HepG2 (cell line): ENCODE measurements around the gene TMEM14C. TPM values are rescaled to one million over a fixed set of nuclear protein-coding genes. Genes with fewer than 3 reads are reported as not detected.

Experiments
- ARNT ChIP-seq: fragments of 450-650 bp; IDR thresholded peaks from 2 replicates; pipeline ENCODE4 v1.6.1; 2017
- ARNTL ChIP-seq: sonication (generic); formaldehyde crosslinking; IDR thresholded peaks from 2 replicates; pipeline ENCODE4 v1.4.0; 2020; ENCODE audit warnings: mild to moderate bottlenecking, missing genetic modification reagents
- DR1 ChIP-seq: sonication (generic); formaldehyde crosslinking; IDR thresholded peaks from 2 replicates; pipeline ENCODE4 v1.8.0; 2021; ENCODE audit warnings: mild to moderate bottlenecking, missing genetic modification reagents, inconsistent platforms
- E2F1 ChIP-seq: sonication (generic); formaldehyde crosslinking; IDR thresholded peaks from 2 replicates; pipeline ENCODE4 v1.5.0; 2020; ENCODE audit warnings: missing genetic modification reagents
- FOXJ3 ChIP-seq: sonication (generic); formaldehyde crosslinking; IDR thresholded peaks from 2 replicates; pipeline ENCODE4 v1.4.0; 2020; ENCODE audit warnings: missing genetic modification reagents, mild to moderate bottlenecking, borderline replicate concordance
- FOXK1 ChIP-seq: sonication (generic); formaldehyde crosslinking; IDR thresholded peaks from 2 replicates; pipeline ENCODE4 v1.4.0; 2020; ENCODE audit warnings: low read depth, missing genetic modification reagents, borderline replicate concordance
- FOXO1 ChIP-seq: sonication (generic); formaldehyde crosslinking; IDR thresholded peaks from 2 replicates; pipeline ENCODE4 v1.4.0; 2020; ENCODE audit warnings: missing genetic modification reagents
- HNF4A ChIP-seq: sonication (generic); formaldehyde crosslinking; IDR thresholded peaks from 2 replicates; pipeline ENCODE4 v1.4.0; 2020; ENCODE audit warnings: missing genetic modification reagents
- MBNL3 ChIP-seq: fragments of 250-450 bp; sonication (Bioruptor Pico); conservative IDR thresholded peaks from 2 replicates; pipeline ENCODE4 v1.8.0; 2022; ENCODE audit warnings: mild to moderate bottlenecking, inconsistent platforms
- MXD4 ChIP-seq: IDR thresholded peaks from 2 replicates; pipeline ENCODE4 v1.6.1; 2016; ENCODE audit warnings: mild to moderate bottlenecking, missing biosample characterization, missing genetic modification reagents
- NFE2L2 ChIP-seq: fragments of 150-350 bp; IDR thresholded peaks from 2 replicates; pipeline ENCODE4 v1.6.1; 2014; ENCODE audit warnings: low read length
- PAX8 ChIP-seq: sonication (generic); formaldehyde crosslinking; IDR thresholded peaks from 2 replicates; pipeline ENCODE4 v1.8.0; 2022; ENCODE audit warnings: mild to moderate bottlenecking, missing genetic modification reagents, borderline replicate concordance
- REXO4 ChIP-seq: sonication (generic); formaldehyde crosslinking; IDR thresholded peaks from 2 replicates; pipeline ENCODE4 v1.8.0; 2022; ENCODE audit warnings: missing genetic modification reagents, mild to moderate bottlenecking, borderline replicate concordance
- SIN3A ChIP-seq: IDR thresholded peaks from 2 replicates; pipeline ENCODE4 v1.6.1; 2011; ENCODE audit warnings: low read depth, mild to moderate bottlenecking, control low read depth, low read length, borderline replicate concordance
- TCF12 ChIP-seq, 2 experiments: fragments of 450-650 bp in 1 of 2; sonication (generic) in 1 of 2; formaldehyde crosslinking in 1 of 2; IDR thresholded peaks; 2 replicates each; pipeline versions ENCODE4 v1.6.1 to v1.8.0; 2017 to 2022; ENCODE audit warnings: antibody characterized with exemption in 1 of 2, mild to moderate bottlenecking in 1 of 2, missing genetic modification reagents in 1 of 2, moderate library complexity in 1 of 2
- ZBTB1 ChIP-seq: sonication (generic); formaldehyde crosslinking; IDR thresholded peaks from 2 replicates; pipeline ENCODE4 v1.4.0; 2020; ENCODE audit warnings: missing genetic modification reagents, borderline replicate concordance
- ZNF276 ChIP-seq: sonication (generic); formaldehyde crosslinking; IDR thresholded peaks from 2 replicates; pipeline ENCODE4 v1.4.0; 2020; ENCODE audit warnings: mild to moderate bottlenecking, low read depth, missing genetic modification reagents
- ZNF292 ChIP-seq: sonication (generic); formaldehyde crosslinking; IDR thresholded peaks from 2 replicates; pipeline ENCODE4 v1.8.1; 2022; ENCODE audit warnings: mild to moderate bottlenecking, low read depth, missing genetic modification reagents, borderline replicate concordance
- ZNF501 ChIP-seq: sonication (generic); formaldehyde crosslinking; IDR thresholded peaks from 2 replicates; pipeline ENCODE4 v1.5.1; 2020; ENCODE audit warnings: mild to moderate bottlenecking, moderate library complexity, missing genetic modification reagents
- ZNF883 ChIP-seq: sonication (generic); formaldehyde crosslinking; IDR thresholded peaks from 2 replicates; pipeline ENCODE4 v1.5.1; 2020; ENCODE audit warnings: mild to moderate bottlenecking, missing genetic modification reagents; ENCODE audit errors: not compliant biosample characterization
- ZSCAN20 ChIP-seq: sonication (generic); formaldehyde crosslinking; IDR thresholded peaks from 2 replicates; pipeline ENCODE4 v1.4.0; 2020; ENCODE audit warnings: missing genetic modification reagents, mild to moderate bottlenecking, borderline replicate concordance
- polyA plus RNA-seq, 8 experiments: library from polyadenylated mRNA; depleted of rRNA in 3 of 8; stranded (reverse) in 7 of 8; unstranded in 1 of 8; fragments of >200 nt; fragmentation: Illumina TruSeq in 4 of 8; extraction: Trizol in 4 of 8; gene quantifications; 2 replicates each; pipeline versions ENCODE4 v1.2.1 to v1.2.3, GENCODE V29; 2011 to 2016; ENCODE audit warnings: low read depth in 4 of 8, missing spikeins in 1 of 8, mixed read lengths in 1 of 8; ENCODE audit not compliant: insufficient read depth in 1 of 8
- total RNA-seq, 5 experiments: library from RNA; depleted of rRNA; stranded (reverse); fragments of >200 nt; fragmentation: Illumina TruSeq; extraction: Trizol; gene quantifications; 2 replicates each; pipeline ENCODE4 v1.2.3, GENCODE V29; 2016; ENCODE audit warnings: low read depth in 1 of 5
- TF ChIP-seq, protein P1 (sequence below): sonication (generic); formaldehyde crosslinking; IDR thresholded peaks from 2 replicates; pipeline ENCODE4 v1.5.0; 2020; ENCODE audit warnings: mild to moderate bottlenecking, missing genetic modification reagents, borderline replicate concordance

TMEM14C gene
- total and polyA plus RNA-seq, 2 of the 13 experiments (the other 11 are each of a cell fraction or from before 2014, with no cell fraction given), result 184 TPM

DNA sequence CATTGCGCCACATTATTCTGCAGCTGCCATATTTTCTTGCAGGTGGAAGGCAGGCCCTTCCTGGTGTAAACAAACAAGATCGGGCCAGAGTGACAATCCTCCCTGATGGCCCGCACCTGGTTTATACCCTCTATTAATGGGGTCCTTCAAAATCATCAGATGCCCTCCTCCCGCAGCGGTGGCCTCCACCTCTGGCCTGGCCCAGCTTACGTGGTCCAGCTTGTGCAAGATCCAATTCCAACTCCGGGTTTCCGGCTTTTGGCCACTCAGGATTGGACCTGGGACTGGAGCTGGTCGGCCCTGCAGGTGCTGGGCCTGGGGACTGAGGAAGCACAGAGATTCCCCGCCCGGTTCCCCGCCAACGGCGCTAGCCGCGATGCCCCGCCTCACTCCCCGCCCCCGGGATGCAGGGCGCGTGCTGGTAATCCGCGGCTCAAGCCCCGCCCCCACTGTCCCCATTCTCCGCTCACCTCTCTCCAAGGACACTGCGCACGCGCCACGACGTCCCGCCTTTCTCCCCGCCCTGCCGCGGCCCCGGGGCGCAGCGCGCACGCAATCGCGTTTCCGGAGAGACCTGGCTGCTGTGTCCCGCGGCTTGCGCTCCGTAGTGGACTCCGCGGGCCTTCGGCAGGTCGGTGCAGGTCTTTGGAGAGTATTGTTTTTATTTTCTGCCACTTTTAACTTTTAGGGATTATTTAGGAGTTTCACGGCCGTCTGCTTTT is 24.5 kb downstream of the TMEM14C start, which contains the start of gene TMEM14B (continued):
- TF ChIP-seq, protein P1, sequence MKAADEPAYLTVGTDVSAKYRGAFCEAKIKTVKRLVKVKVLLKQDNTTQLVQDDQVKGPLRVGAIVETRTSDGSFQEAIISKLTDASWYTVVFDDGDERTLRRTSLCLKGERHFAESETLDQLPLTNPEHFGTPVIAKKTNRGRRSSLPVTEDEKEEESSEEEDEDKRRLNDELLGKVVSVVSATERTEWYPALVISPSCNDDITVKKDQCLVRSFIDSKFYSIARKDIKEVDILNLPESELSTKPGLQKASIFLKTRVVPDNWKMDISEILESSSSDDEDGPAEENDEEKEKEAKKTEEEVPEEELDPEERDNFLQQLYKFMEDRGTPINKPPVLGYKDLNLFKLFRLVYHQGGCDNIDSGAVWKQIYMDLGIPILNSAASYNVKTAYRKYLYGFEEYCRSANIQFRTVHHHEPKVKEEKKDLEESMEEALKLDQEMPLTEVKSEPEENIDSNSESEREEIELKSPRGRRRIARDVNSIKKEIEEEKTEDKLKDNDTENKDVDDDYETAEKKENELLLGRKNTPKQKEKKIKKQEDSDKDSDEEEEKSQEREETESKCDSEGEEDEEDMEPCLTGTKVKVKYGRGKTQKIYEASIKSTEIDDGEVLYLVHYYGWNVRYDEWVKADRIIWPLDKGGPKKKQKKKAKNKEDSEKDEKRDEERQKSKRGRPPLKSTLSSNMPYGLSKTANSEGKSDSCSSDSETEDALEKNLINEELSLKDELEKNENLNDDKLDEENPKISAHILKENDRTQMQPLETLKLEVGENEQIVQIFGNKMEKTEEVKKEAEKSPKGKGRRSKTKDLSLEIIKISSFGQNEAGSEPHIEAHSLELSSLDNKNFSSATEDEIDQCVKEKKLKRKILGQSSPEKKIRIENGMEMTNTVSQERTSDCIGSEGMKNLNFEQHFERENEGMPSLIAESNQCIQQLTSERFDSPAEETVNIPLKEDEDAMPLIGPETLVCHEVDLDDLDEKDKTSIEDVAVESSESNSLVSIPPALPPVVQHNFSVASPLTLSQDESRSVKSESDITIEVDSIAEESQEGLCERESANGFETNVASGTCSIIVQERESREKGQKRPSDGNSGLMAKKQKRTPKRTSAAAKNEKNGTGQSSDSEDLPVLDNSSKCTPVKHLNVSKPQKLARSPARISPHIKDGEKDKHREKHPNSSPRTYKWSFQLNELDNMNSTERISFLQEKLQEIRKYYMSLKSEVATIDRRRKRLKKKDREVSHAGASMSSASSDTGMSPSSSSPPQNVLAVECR (CRISPR knock-in tag), result peak; percentile 96
- peak; percentile 58 for TF ChIP-seq HNF4A (CRISPR knock-in tag)
- no peak for TF ChIP-seq NFE2L2
- TF ChIP-seq ZNF276, result 0 out of 2 replicates have a peak, but pooled peaks have one; percentile 53
- TF ChIP-seq REXO4, result 0 out of 2 replicates have a peak, but pooled peaks have one; percentile 69
- peak; percentile 66; the same call in 1 of the 2 replicates for TF ChIP-seq FOXJ3
- TF ChIP-seq MXD4, result peak; percentile 83; the same call in 1 of the 2 replicates
- TF ChIP-seq FOXO1 (CRISPR knock-in tag), result peak; percentile 41; the same call in 1 of the 2 replicates
- peak; percentile 80 for TF ChIP-seq ZNF292 (CRISPR knock-in tag)
- TF ChIP-seq MBNL3, result no peak
- peak; percentile 93 for TF ChIP-seq E2F1 (CRISPR knock-in tag)
- no peak for TF ChIP-seq ARNT
- TF ChIP-seq ZSCAN20 (CRISPR knock-in tag), result peak; percentile 23; the same call in 1 of the 2 replicates
- TF ChIP-seq ZNF501, result peak; percentile 91
- no peak for TF ChIP-seq PAX8 (CRISPR knock-in tag)
- TF ChIP-seq DR1 (CRISPR knock-in tag), result peak; percentile 89
- TF ChIP-seq TCF12 (IDR thresholded peaks at IDR 0.05), result no peak
- peak; percentile 92; the same call in 1 of the 2 replicates for TF ChIP-seq TCF12 (CRISPR knock-in tag; IDR thresholded peaks at IDR 0.05)
- peak; percentile 91 for TF ChIP-seq ZNF883 (CRISPR knock-in tag)
- TF ChIP-seq ZBTB1 (CRISPR knock-in tag), result no peak; the same call in 1 of the 2 replicates
- TF ChIP-seq FOXK1 (CRISPR knock-in tag), result 0 out of 2 replicates have a peak, but pooled peaks have one; percentile 78
- TF ChIP-seq ARNTL (CRISPR knock-in tag), result peak; percentile 84
- TF ChIP-seq SIN3A, result peak; percentile 91; the same call in 1 of the 2 replicates
